ENCODE data around the gene MYBPC2.

Gene MYBPC2

DNA sequence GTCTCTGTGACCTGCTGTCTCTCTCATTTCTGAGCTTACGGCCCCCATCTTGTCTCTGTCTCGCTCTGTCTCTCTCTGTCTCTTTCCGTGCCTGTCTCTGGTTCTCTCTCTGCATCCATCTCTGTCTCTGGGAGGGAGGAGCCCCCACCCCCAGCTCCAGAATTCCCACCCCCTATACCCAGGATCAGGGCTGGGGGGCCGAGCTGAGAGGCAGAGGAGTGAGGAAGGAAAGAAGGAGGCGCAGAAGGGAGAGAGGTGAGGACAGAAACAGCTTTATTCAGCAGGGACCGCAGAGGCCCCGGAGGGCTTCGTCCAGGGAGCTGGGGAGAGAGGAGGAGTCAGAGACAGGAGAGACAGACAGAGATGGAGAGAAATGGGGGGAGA lies 64.3 kb downstream of the MYBPC2 start:
- Histone ChIP-seq H3F3A (ENCODE audit: insufficient read depth) (no peaks in the 10 kb centered on the region), H3K9me2 (replicated peaks; ENCODE audit: insufficient read depth, low read length) (no peaks in the 10 kb centered on the region), H3K27ac (ENCODE audit: low read depth, low read length) (no peak overlapping the region), H3K27me3 (ENCODE audit: low read length) (no peaks in the 10 kb centered on the region), H2AFZ (ENCODE audit: low read depth, low read length, severe bottlenecking) (no peak overlapping the region), H3K9me3 (ENCODE audit: insufficient read depth, low read length) (no peaks in the 10 kb centered on the region), H3K9ac (ENCODE audit: low read length) (no peak overlapping the region), H3K4me2 (ENCODE audit: low read depth, low read length, poor library complexity, severe bottlenecking) (no peak overlapping the region), H3K4me3 (ENCODE audit: insufficient read depth, low read length, poor library complexity, severe bottlenecking) (no peak overlapping the region), H4K20me1 (ENCODE audit: low read depth, low read length) (no peaks in the 10 kb centered on the region), H3K36me3 (ENCODE audit: low read length) (no peaks in the 10 kb centered on the region), H3K79me2 (ENCODE audit: insufficient read depth, low read length) (no peaks in the 10 kb centered on the region)
- TF ChIP-seq EZH2phosphoT487 (conservative IDR thresholded peaks at IDR 0.05; ENCODE audit: low read length) (no peak), CTCF (IDR thresholded peaks at IDR 0.05; ENCODE audit: insufficient read depth, low read length, poor library complexity, severe bottlenecking) (no peak)

DNA sequence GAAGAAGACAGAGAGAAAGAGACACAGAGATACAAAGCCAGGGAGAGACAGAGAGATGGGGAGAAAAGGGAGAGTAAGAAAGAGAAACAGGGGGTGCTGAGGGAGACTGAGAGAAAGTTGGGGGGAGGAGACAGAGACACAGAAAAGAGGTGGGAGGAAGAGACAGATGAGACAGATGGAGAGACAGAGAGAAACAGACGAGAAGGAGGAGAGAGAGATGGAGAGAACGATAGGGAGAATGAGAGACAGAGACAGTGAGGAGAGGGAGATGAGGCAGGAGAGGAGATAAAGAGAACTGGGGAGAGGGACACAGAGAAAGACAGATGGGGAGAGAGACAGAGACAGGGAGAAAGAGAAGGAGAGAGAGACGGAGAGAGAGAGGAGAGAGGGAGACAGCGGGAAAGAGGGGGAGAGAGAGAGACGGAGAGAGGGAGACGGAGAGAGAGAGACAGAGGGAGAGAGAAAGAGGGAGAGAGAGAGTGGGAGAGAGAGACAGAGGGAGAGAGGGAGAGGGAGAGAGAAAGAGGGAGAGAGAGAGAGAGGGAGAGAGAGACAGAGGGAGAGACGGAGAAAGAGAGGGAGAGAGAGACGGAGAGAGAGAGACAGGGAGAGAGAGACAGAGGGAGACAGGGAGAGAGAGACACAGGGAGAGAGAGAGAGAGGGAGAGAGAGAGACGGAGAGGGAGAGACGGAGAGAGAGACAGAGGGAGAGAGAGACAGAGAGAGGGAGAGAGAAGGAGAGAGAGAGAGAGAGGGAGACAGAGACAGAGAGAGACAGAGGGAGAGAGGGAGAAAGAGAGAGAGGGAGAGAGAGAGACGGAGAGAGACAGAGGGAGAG lies 65.7 kb downstream of the MYBPC2 start:
- Histone ChIP-seq H4K20me1 (ENCODE audit: low read depth, low read length) (no peaks in the 10 kb centered on the region), H3K36me3 (ENCODE audit: low read length) (no peaks in the 10 kb centered on the region), H3F3A (ENCODE audit: insufficient read depth) (no peaks in the 10 kb centered on the region), H3K4me3 (ENCODE audit: insufficient read depth, low read length, poor library complexity, severe bottlenecking) (no peak overlapping the region), H3K4me2 (ENCODE audit: low read depth, low read length, poor library complexity, severe bottlenecking) (no peak overlapping the region), H3K27me3 (ENCODE audit: low read length) (no peaks in the 10 kb centered on the region), H3K9me2 (replicated peaks; ENCODE audit: insufficient read depth, low read length) (no peaks in the 10 kb centered on the region), H3K79me2 (ENCODE audit: insufficient read depth, low read length) (no peaks in the 10 kb centered on the region), H3K27ac (ENCODE audit: low read depth, low read length) (no peak overlapping the region), H2AFZ (ENCODE audit: low read depth, low read length, severe bottlenecking) (no peak overlapping the region), H3K9ac (ENCODE audit: low read length) (no peak overlapping the region), H3K9me3 (ENCODE audit: insufficient read depth, low read length) (no peaks in the 10 kb centered on the region)
- no peak for TF ChIP-seq EZH2phosphoT487 (conservative IDR thresholded peaks at IDR 0.05; ENCODE audit: low read length)

- Histone ChIP-seq H3F3A (ENCODE audit: insufficient read depth) (no peaks in the 10 kb centered on the region), H3K27me3 (ENCODE audit: low read length) (no peaks in the 10 kb centered on the region), H3K9ac (ENCODE audit: low read length) (no peak overlapping the region), H4K20me1 (ENCODE audit: low read depth, low read length) (no peaks in the 10 kb centered on the region), H3K4me3 (ENCODE audit: insufficient read depth, low read length, poor library complexity, severe bottlenecking) (no peak overlapping the region), H3K79me2 (ENCODE audit: insufficient read depth, low read length) (no peaks in the 10 kb centered on the region), H3K9me3 (ENCODE audit: insufficient read depth, low read length) (no peaks in the 10 kb centered on the region), H2AFZ (ENCODE audit: low read depth, low read length, severe bottlenecking) (no peak overlapping the region), H3K27ac (ENCODE audit: low read depth, low read length) (no peak overlapping the region), H3K9me2 (replicated peaks; ENCODE audit: insufficient read depth, low read length) (no peaks in the 10 kb centered on the region), H3K4me2 (ENCODE audit: low read depth, low read length, poor library complexity, severe bottlenecking) (no peak overlapping the region), H3K36me3 (ENCODE audit: low read length) (no peaks in the 10 kb centered on the region)
- no peak for TF ChIP-seq CTCF (IDR thresholded peaks at IDR 0.05; ENCODE audit: insufficient read depth, low read length, poor library complexity, severe bottlenecking)
- TF ChIP-seq EZH2phosphoT487 (conservative IDR thresholded peaks at IDR 0.05; ENCODE audit: low read length), result no peak
Measured at GRCh38 chr19:50500060-50500752, 67.5 kb downstream of the MYBPC2 start.

DNA sequence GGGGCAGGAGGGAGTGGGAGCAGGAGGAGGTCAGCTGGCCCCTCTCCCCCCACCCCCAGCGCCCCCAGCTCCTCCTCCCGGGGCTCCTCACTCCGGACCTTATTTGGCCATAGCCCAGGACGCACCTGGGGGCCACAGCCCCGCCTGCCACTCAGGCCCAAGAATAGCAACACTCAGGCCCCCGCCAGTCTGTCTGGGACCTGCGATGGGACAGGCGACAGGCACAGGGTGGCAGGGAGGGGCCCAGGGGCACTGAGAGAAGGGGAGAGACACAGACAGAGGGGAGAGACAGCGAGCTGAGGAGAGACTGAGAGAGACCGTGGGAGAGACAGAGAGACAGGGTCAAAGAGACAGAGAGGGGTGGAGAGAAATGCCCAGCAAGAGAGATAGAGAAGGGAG lies 68.1 kb downstream of the MYBPC2 start:
- no peak overlapping the region for H3K9ac ChIP-seq (ENCODE audit: low read length)
- no peak overlapping the region for H3K27ac ChIP-seq (ENCODE audit: low read depth, low read length)
- no peaks in the 10 kb centered on the region for H3K27me3 ChIP-seq (ENCODE audit: low read length)
- no peak overlapping the region for H3K4me3 ChIP-seq (ENCODE audit: insufficient read depth, low read length, poor library complexity, severe bottlenecking)
- no peak for TF ChIP-seq CTCF (IDR thresholded peaks at IDR 0.05; ENCODE audit: insufficient read depth, low read length, poor library complexity, severe bottlenecking)
- no peak for TF ChIP-seq EZH2phosphoT487 (conservative IDR thresholded peaks at IDR 0.05; ENCODE audit: low read length)
- no peak overlapping the region for H3K4me2 ChIP-seq (ENCODE audit: low read depth, low read length, poor library complexity, severe bottlenecking)
- H3K36me3 ChIP-seq (ENCODE audit: low read length), result no peaks in the 10 kb centered on the region
- H3K9me3 ChIP-seq (ENCODE audit: insufficient read depth, low read length), result no peaks in the 10 kb centered on the region
- H3K79me2 ChIP-seq (ENCODE audit: insufficient read depth, low read length), result no peaks in the 10 kb centered on the region
- H3F3A ChIP-seq (ENCODE audit: insufficient read depth), result no peaks in the 10 kb centered on the region
- H3K9me2 ChIP-seq (replicated peaks; ENCODE audit: insufficient read depth, low read length), result no peaks in the 10 kb centered on the region
- H2AFZ ChIP-seq (ENCODE audit: low read depth, low read length, severe bottlenecking), result no peak overlapping the region
- H4K20me1 ChIP-seq (ENCODE audit: low read depth, low read length), result no peaks in the 10 kb centered on the region
